ENCODE measurements around the gene ABHD1.
A peak's percentile ranks its signal among the peaks of the same experiment; 100 is the strongest.

ABHD1 gene

GRCh38 chr2:27133195-27133875, 9.7 kb downstream of the ABHD1 start:
- no peak for DNase-seq (ENCODE audit: low read depth, low spot score)
- H3K4me3 ChIP-seq (ENCODE audit: low read depth, low read length), result peak overlapping the region; percentile 84
- ChIA-PET POLR2A (interaction anchor here (1.1 to 2.1 kb wide), 2 partner anchors 10 to 78 kb away, joined by 5 to 8 read pairs; partner anchors contain the start of genes ABHD1, ATRAID and SLC5A6), CTCF (interaction anchor here (0.6 to 4.2 kb wide), 26 partner anchors 9 to 171 kb away, joined by 3 to 51 read pairs (median 4); partner anchors contain the start of genes ABHD1, CAD and TRIM54)
- no peak for TF ChIP-seq CTCF (IDR thresholded peaks at IDR 0.05; ENCODE audit: insufficient read depth, low read length, missing control alignments)

- ChIA-PET CTCF (interaction anchor here (0.6 to 4.2 kb wide), 24 partner anchors 9 to 172 kb away, joined by 3 to 51 read pairs (median 4); partner anchors contain the start of genes ABHD1, CAD and TRIM54), POLR2A (interaction anchor here (0.6 to 2.1 kb wide), 3 partner anchors 9 to 78 kb away, joined by 3 to 8 read pairs (median 5); partner anchors contain the start of genes ABHD1, ATRAID and SLC5A6)
- peak; percentile 36 for DNase-seq (ENCODE audit: low read depth, low spot score)
- H3K4me3 ChIP-seq (ENCODE audit: low read depth, low read length), result peak within 1 kb of the TSS; percentile 84
- peak; percentile 61 for TF ChIP-seq CTCF (IDR thresholded peaks at IDR 0.05; ENCODE audit: insufficient read depth, low read length, missing control alignments)
Observed at GRCh38 chr2:27133905-27134780, 10.5 kb downstream of the ABHD1 start, which contains the start of gene PREB. Gene PREB (minus strand): TSS chr2:27134636. CDS start chr2:27134421, 215 bp downstream.

- ChIA-PET POLR2A (interaction anchor here (0.6 to 2.1 kb wide), 2 partner anchors 10 to 11 kb away, joined by 3 to 8 read pairs; partner anchors contain the start of gene ABHD1), CTCF (interaction anchor here (1.2 to 4.2 kb wide), 9 partner anchors 10 to 168 kb away, joined by 3 to 51 read pairs (median 7); partner anchors contain the start of genes ABHD1 and CAD)
- no peak overlapping the region for H3K4me3 ChIP-seq (ENCODE audit: low read depth, low read length)
Observed at GRCh38 chr2:27134781-27135477, 11.3 kb downstream of the ABHD1 start.

GRCh38 chr2:27135478-27135955, 11.9 kb downstream of the ABHD1 start:
- TF ChIP-seq CTCF (IDR thresholded peaks at IDR 0.05; ENCODE audit: insufficient read depth, low read length, missing control alignments), result no peak
- ChIA-PET POLR2A (no interaction called here), CTCF (interaction anchor here (2.7 to 4.2 kb wide), 2 partner anchors 11 to 57 kb away, joined by 18 to 51 read pairs; partner anchors contain the start of gene ABHD1)
- H3K4me3 ChIP-seq (ENCODE audit: low read depth, low read length), result no peak overlapping the region
- DNase-seq (ENCODE audit: low read depth, low spot score), result no peak

More at GRCh38 chr2:27134781-27135477, 11.3 kb downstream of the ABHD1 start:
- no peak for DNase-seq (ENCODE audit: low read depth, low spot score)
- no peak for TF ChIP-seq CTCF (IDR thresholded peaks at IDR 0.05; ENCODE audit: insufficient read depth, low read length, missing control alignments)

GRCh38 chr2:27136751-27137150, 13.1 kb downstream of the ABHD1 start:
- ChIA-PET CTCF (interaction anchor here (0.7 kb wide), 1 partner anchor 58 kb away, joined by 3 read pairs; no protein-coding TSS in a partner anchor), POLR2A (interaction anchor here (0.6 kb wide), 1 partner anchor 64 kb away, joined by 3 read pairs; no protein-coding TSS in a partner anchor)
- no peak overlapping the region for H3K4me3 ChIP-seq (ENCODE audit: low read depth, low read length)
- no peak for TF ChIP-seq CTCF (IDR thresholded peaks at IDR 0.05; ENCODE audit: insufficient read depth, low read length, missing control alignments)
- no peak for DNase-seq (ENCODE audit: low read depth, low spot score)

All from AG04449 (cell line).